Stimulated activated CD8-positive, alpha-beta memory T cell treated with anti-CD3 and anti-CD28 coated beads, Interleukin-2, amount 100 ng/mL, for 48 hours (primary cell): ENCODE data around the gene GPRIN1.

Experiments
- DNase-seq, 2 donors: peaks; one replicate each; pipeline ENCODE4 v3.0.0-alpha.2; 2020; ENCODE audit warnings: low read depth in 2 of 2

Gene GPRIN1

DNA sequence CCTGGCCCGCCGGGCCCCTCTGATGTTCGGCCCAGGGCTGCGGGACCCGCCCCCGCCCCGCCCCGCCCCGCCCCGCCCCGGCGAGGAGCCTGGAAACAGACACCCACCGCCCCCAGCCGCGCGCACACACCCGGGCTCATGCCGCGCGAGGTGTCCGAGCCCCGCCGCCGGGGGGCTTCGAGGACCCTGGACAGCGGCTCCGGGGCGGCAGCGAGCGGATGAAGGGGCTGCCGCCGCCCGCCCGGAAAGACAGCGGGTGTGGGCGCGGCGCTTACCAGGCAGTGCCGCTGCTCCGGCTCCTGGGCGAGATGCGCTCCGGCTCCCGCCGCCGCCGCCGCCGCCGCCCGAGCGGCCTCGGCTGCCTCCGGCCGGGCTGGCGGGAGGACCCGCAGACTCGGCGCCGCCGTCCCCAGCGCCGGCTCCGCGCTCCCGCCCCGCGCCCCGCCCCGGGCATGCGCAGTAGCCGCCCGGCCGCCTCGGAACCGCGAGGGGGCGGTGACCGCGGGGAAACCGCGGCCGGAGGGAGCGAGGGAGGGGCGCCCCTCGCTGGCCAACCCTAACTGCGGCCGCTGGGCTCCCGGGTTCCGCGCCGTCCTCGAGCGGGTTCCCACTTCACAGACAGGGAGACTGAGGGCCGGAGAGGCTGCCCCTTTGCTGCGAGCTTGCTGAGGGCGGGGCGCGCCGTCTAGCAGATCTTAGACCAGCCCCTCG is at the start of gene GPRIN1:
Gene GPRIN1 (minus strand): TSS at position 433 of the 711 bp plus-strand sequence. CDS start 10,322 bp downstream, outside the sequence.
- peak; percentile 43 to 65 for DNase-seq

DNA sequence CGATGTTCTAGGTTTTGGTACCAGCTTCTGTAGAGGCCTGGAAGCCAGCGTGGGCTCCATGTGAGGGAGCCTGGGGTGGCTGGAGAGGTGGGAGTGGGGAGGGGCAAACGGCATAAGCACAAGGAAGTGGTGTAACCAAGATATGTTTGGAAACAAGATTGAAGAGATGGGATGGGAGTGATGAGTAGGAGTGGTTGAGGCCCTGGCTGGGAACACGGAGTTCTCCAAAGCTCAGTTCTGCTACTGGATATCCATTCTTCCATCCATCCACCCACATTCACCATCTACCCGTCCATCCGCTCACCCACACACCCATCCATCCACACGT is 49.5 kb upstream of the GPRIN1 start:
- DNase-seq, result no peak

DNA sequence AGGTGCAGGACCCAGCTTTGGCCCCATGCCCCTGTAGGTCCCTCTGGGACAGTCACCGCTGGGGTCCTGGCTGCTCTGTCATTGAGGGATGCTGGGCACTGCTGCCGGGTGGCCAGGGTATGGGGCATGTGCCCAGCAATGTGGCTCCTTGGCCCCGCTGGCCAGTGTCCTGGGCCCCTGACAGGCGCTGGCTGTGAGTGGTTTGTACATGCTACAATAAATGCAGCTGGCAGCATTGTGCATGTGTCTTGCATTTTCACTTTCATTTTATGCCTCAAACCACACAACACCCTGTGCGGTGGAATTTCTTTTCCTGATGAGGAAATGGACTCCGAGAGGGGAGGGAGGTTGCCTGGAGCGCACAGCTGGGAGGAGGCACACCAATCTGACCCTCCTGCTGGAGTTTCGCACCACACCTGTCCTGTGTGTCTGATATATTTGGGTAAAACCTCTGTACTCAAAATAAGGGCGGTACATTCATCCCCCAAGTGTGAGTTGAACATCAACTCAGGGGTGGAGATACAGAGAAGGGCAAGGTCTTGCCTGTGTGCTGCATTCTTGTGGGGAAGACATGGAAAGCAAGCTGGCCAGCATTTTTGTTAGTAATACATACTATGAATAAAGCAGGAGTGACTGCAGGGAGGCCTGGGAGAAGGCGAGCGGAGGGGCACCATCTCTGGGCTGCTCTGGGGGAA is 49.0 kb upstream of the GPRIN1 start:
- DNase-seq, result no peak

DNA sequence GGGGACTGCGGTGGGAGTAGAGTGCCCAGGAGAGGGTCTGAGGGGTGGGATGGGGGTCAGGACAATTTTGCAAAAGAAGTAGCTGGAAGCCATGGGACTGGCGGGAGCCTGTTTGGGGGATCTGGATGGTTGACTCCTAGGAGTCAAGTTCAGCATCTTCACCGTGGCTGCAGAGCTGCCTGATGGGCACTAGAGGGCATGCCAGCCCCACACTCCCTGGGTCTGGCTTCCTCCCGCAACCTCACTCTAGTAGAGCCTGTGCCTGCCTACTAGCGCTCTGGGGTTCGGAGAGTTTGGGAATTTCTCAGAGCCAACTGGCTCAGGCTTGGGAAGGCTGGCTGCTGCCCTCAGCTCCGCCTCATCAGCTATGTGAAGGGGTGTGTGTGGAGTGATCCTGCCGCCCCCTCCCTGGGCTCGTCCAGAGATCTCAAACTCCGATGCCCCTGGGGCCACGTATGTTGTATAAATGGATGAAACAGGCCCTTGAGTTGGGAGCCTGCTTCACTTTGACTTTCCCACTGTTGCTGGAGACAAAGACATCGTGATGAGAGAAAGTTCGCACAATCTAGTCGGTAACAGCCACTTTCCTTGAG is 48.1 kb upstream of the GPRIN1 start:
- peak; percentile 46 to 52 for DNase-seq

DNA sequence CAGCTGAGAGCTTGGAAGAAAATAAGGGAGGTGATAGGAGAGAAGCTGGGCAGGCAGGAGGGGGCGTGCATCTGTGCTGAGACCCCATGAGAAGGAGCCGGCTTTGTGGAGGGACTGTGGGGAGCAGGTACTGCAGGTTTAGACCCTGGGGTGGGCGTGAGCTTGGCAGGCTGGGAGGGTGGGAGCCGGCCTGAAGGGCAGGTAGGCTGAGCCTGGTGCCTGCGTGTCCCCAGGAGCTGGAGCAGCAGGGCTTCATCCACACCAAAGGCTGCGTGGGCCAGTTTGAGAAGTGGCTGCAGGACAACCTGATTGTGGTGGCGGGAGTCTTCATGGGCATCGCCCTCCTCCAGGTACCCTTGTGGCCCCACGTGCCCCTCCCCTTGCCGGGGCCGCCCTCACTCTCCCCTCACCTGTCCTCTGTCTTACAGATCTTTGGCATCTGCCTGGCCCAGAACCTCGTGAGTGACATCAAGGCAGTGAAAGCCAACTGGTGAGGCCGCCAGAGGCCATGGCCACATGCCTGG is 46.6 kb upstream of the GPRIN1 start:
- no peak for DNase-seq

DNA sequence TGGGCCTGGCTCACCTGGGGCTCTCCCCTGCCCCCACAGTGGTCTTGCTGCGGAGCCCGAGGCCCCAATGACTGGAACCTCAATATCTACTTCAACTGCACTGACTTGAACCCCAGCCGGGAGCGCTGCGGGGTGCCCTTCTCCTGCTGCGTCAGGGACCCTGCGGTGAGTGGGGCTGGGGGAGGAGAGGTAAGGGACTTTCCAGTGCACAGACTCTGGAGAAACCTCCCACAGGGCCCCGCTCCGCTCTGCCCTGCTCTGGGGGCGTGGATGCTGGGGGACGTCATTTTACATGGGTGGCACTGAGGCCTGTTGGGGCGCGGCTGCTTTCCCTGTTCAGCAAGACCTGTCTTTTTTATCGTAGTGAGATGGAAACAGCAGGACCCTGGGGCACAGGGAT is 44.9 kb upstream of the GPRIN1 start:
- DNase-seq, result no peak

DNA sequence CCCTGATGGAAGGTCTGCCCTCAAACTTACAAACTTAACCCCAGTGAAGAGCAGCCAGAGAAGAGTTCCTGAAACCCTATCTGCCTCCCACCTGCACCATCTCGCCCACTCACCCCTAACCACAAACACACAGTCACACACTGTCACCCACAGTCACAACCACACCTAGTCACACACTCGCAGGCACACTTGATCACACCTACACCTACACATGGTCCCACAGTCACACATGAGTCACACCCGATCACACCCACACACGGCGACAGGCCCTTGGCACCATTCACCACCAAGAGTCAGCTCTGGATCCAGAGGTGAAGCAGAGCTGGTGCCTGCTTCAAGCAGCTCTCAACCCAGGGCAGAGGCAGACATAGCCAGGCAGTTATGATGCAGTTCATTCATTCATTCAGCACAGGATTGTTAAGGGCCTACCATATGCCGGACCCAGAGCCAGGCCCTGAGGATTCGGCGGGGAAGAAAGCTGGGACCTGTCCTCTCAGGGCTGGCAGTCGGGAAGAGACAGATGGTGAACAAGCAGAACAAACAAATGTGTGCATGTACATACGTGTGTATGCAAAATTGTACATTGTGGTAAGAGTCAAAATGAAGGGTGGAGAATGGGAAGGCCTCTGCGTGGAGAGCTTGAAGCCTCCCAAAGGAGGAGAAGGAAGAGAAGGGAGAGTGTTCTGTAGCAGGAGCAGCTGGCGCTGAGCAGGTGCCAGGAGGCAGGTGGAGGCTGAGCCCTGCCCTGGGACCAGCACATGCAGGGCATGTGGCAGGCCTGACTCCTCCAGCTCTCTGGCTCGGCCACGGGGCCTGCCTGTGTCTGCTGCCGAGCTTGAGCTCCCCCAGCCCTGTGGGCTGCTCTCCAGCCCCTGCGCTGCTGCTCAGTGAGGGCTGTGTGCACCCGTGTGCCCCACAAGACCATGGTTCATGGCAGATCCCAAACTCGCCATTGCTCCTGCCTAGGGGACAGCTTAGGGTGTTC is 43.7 kb upstream of the GPRIN1 start:
- peak; percentile 65 to 75 for DNase-seq

DNA sequence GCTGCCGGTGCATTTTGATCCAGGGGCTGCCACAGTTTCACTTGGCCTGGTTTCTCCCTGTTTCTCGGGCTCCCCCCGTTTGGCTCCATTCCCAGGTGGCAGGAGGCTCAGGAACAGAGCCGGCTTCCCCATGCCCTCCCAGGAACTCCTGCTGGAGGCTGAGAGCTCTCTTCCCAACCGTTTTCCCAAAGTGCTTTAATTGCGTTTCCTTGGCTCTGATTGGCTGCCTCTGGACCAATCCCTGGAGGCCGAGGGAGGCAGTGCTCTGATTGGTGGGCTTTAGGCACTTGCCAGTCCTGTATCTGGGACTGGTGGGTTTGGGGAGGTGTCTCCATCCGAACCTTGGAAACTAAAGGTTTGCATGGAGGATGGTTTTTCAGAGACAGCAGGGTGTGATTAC is 42.2 kb upstream of the GPRIN1 start:
- DNase-seq, result no peak

DNA sequence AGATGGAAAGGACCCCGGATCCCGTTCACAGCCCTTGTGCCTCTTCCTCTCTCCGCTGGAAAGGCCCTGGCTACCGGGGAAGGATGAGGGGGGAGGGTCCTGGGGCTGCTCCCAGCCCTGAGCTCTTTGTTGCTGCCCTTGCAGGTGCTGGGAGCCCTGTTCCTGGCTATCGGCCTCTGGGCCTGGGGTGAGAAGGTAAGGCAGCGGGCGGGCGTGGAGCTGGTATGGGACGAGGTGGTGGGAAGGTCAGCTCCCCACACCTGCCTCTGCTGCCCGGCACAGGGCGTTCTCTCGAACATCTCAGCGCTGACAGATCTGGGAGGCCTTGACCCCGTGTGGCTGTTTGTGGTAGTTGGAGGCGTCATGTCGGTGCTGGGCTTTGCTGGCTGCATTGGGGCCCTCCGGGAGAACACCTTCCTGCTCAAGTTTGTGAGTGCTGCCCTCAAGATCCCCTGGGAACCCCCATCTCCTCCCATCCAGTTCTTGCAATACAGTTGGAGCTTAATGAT is 41.6 kb upstream of the GPRIN1 start:
- DNase-seq, result no peak

DNA sequence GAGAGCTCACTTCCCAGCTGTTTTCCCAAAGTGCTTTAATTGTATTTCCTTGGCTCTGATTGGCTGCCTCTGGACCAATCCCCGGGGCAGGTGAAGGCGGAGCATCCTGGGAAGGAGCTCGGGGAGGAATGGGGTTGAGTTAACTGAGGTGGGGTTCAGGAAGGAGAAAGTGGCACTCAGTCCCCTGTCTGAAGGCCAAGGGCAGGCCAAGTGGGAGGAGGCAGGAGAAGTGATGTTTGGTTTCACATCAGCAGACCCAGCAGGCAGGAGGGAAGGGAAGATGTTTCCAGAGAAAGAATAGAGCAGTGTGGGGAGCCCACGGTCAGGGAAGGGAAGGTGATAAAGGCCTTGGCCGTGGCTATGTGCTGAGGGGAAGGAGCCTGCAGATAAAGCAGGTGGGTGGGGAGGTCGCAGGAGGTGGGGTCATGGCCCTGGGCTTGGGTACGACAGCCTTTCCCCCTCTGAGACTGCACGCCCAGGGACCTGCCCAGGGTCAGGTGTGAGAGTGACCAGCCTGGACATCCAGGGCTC is 40.5 kb upstream of the GPRIN1 start:
- DNase-seq, result no peak

DNA sequence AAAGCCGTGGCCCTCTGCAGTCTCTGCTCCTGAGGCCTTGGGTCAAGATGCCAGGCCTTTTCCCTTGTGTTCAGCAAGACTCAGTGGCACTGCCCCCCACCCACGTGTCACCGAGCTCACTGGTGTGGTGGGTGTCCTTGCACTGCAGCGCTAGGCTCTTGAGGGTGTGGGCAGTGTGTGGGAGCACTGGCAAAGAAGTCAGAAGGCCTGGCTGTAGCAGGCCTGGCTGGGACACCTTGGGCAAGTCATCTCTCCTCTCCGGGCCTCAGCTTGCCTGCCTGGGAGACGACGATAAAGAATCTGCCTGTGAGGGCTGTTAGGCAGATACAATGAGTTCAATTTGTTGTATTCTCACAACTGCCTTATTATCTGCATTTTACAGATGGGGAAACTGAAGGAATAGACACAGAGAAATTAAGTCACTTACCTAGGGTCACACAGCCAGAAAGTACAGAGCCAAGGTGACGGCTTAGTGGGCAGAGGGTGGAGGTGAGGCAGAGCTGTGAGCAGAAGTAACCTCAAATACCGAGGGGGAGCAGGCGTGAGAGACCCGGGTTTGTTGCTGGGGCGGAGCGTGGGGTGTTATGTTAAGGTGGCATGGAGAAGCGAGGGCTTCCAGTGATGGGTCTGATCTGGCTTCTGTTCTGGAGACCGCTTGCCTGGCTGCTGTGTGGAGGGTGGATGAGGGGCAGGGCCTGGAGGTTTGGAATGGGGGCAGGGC is 38.7 kb upstream of the GPRIN1 start:
- no peak for DNase-seq

DNA sequence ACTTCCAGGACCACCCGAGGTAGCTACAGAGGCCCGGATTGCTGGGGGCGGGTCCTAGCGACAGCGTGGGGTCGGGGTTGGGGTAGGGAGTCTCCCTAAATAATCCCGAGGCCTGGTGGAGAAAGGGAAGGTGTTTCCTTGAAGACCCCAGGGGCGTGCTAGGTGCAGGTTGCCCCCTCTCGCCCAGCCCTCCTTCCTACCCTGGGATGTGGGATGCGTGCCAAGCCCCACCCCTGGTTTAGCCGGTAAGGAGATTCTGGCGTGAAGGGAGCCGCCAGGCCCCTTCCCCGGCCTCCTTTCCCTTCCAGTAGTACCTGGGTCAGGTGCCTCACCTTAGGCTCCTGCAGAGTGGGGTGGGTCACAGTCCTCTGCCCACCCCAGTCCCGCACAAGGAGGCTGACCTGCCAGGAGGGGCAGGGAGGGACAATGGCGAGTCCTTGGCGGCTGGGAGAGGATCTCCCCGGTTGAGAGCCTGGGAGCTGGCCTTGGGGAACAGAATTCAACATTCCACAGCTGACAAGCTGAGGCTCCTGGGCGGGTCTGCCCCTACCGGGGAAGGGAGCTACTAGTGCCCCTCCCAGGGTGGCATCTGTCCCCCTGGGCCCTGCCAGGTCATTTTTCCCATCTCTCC is 38.0 kb upstream of the GPRIN1 start:
- DNase-seq, result no peak

DNA sequence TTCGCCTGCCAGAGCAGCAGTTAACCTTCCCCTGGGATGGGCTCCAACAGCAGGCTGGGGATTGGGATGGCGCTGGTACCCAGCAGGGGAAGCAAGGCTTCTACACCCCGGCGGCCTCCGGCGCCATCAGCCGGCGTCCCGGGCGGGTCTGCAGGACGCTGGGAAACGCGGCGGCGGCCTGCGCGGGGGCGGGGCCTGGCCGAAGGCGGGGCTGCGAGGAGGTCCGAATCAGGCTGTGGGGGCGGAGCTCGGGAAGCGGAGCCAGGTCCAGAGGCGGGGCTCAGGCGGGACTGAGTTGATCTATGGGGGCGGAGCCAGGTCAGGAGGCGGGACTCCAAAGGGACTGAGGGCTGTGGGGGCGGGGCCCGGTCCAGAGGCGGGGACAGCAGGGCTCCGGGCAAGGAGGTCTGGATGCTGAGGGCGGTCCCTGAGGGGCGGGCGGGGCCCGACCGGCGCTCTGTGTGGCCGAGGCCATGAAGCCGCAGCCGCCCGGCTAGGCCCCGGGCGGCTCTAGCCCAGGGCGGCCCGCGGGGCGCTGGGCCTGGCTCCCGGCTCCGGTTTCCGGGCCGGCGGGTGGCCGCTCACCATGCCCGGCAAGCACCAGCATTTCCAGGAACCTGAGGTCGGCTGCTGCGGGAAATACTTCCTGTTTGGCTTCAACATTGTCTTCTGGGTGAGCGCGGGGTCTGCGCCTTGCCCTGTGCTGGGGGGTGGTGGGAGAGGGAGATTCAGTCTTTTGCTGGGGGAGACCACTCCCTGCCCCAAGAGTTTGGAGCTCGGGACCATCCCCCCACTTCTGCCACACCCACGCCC is 37.3 kb upstream of the GPRIN1 start, which contains the start of gene TSPAN17:
Gene TSPAN17 (plus strand): TSS at position 455 of the 813 bp plus-strand sequence. CDS start 132 bp downstream, at position 587.
- DNase-seq, result peak; percentile 100

DNA sequence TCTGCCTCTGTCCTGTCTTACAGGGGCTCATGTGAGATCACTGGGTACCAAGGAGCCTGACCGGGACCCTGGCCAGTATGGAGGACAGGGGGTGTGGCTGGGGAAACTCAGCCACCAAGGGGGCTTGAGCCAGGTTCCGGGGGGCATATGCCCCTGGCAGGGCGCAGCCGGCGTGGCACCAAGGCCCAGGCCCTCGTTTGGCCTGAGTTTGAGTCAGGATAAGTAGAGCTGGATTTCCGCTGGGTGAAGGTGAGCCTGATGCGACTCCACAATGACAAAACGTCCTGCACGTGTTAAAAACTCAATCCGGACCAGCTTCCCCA is 36.7 kb upstream of the GPRIN1 start:
- DNase-seq, result no peak

DNA sequence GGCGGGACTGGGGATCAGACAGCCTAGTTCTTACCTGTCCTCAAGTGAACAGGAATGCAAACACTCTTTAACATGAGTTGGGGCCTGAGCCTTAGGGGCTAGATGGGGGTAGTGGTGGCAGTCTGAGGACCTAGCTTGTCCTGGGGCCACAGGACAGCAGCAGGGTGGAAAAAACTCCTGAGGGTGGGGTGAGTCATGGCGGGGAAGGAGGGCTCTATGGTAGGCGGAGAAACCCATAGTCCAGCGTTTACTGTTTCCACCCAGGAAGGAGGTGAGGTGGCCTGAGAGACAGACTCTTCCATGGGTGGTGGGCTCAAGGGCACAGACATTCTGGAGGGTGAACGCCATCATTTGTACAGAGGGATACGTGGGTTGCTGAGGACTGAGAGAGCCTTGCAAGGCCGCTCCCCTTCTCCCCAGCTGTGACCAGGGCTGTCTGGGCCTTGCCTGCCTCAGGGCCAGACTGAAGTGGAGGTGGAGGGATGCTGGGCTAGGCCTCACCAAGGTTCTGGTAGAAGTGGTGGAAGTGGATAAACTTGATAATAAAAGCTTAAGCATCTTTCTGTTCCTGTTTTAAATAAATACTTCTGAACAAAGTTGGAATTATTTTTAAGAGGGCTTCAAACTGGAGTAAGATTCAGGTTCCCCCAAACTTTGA is 36.2 kb upstream of the GPRIN1 start:
- no peak for DNase-seq

DNA sequence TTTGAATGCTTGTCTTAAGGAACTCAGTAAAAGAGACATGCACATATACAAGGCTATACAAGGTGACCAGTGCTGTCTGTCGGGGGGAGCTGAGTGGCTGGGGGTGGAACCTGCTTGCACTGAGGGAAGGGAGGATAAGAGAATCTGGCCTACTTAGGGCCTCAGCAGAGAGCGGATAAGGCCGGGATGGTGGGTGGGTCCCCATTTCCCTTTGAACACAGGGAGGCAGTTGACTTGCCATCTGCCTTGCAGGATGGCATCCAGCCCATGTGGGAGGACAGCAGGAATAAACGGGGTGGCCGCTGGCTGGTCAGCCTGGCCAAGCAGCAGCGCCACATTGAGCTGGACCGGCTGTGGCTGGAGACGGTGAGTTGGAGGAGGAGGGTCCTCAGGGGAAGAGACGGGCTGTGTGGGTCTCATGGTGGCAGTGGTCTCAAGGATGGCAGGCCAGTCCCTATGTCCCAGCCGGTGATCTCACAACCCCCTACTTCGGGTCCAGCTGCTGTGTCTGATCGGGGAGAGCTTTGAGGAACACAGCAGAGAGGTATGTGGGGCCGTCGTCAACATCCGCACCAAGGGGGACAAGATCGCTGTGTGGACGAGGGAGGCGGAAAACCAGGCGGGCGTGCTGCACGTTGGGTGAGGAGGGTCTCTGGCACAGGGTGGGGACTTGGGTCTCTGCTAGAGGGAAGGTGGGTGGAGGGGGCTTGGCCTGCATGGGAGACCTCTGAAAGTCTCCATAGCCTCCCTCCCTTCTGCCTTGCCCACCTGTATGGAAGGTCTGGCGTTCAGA is 35.1 kb upstream of the GPRIN1 start:
- DNase-seq, result no peak

DNA sequence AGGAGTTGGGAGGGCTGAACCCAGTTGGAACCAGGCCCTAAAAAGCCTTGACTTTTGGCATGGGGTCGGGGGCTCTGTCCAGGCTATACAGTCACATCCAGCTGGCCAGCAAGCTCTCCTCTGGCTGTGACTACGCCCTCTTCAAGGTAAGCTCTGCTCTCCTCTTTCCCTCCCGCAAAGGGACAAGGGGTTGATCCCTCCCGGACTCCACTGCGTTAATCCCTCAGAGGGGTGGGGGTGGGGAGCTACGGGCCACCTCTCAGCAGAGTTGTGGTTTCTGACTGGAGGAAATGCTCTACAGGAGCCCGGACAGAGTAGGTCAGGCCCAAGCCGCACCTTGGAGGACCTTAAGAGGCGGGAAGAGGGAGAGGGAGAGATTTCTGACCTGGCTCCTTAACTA is 34.3 kb upstream of the GPRIN1 start:
- DNase-seq, result no peak
